ENCODE measurements around the gene TLK2. TPM values are rescaled to one million over a fixed set of nuclear protein-coding genes. Genes with fewer than 3 reads are reported as not detected.
"Not testable (repeated sequence)": the region's sequence is repeated elsewhere in the genome, so short reads cannot be mapped to it uniquely, and the experiment has no call there.

TLK2 gene
- total RNA-seq, 3 donors from 2014 or later (not counting 1 experiment from before 2014, with no cell fraction given) = 63.8 to 77.2 (median 68.2) TPM

DNA sequence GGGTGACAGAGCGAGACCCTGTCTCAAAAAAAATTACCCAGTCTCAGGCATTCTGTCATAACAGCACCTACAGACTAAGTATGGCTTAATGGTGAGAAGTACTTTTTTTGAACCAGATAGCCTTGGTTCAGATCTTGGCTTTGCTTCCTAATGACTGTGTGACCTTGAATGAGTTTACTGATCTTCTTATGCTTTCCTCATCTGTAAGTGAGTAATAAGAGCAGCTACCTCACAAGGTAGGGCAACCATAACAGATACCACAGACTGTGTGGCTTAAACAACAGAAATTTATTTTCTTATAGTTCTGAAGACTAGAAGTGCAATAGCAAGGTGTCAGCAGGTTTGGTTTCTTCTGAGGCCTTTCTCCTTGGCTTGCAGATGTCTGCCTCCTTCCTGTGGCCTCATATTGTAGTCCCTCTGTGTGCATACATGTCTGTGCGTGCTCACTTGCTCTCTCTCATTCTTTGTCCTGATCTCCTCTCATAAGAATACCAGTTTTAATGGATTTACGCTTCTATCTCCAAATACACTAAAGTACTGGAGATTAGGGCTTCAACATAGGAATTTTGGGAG lies 31.7 kb downstream of the TLK2 start:
- H3K27me3 Mint-ChIP-seq (ENCODE audit: low read depth in 2 of 2); H3K27ac ChIP-seq (ENCODE audit: low read length); H3K27me3 ChIP-seq (ENCODE audit: control insufficient read depth, insufficient read depth, low read length); DNase-seq; H3K36me3 Mint-ChIP-seq; H3K4me1 ChIP-seq (ENCODE audit: control insufficient read depth, insufficient read depth, low read length); H3K9me3 ChIP-seq (ENCODE audit: control insufficient read depth, insufficient read depth, low read length); intact Hi-C loops (cut with micrococcal nuclease); H3K36me3 ChIP-seq (ENCODE audit: control insufficient read depth, insufficient read depth, low read length); H3K9me3 Mint-ChIP-seq; H3K4me3 Mint-ChIP-seq; H3K4me3 ChIP-seq (ENCODE audit: low read length): not testable (repeated sequence)
- peaks cover 49% of the 10 kb centered on the region in 2 donors for H3K4me1 Mint-ChIP-seq
- ATAC-seq = peak; percentile 44 to 64 (median 63)
- peak overlapping the region; percentile 71 to 77 for H3K27ac Mint-ChIP-seq
- WGBS (ENCODE audit: insufficient coverage) = 63% methylated on average over 1 of the region's 3 CpGs

DNA sequence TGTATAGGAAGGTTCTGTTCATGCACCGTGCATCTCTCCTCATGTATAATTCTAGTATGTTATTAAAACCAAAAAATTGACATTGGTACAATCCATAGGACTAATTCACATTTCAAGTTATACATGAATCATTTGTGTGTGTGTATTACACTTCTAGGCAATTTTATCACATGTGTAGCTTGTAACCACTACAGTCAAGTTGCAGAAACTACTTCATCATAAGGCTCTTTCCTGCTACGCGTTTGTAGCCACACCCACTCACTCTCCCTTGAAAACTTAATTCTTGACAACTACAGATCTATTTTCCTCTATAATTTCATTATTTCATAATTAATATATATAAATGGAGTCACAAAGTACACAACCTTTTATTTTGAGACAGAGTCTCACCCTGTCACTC lies 32.4 kb downstream of the TLK2 start:
- H3K9me3 Mint-ChIP-seq; H3K36me3 ChIP-seq (ENCODE audit: control insufficient read depth, insufficient read depth, low read length); H3K4me3 ChIP-seq (ENCODE audit: low read length); H3K27me3 ChIP-seq (ENCODE audit: control insufficient read depth, insufficient read depth, low read length); H3K4me1 ChIP-seq (ENCODE audit: control insufficient read depth, insufficient read depth, low read length); H3K27me3 Mint-ChIP-seq (ENCODE audit: low read depth in 2 of 2); intact Hi-C loops (cut with micrococcal nuclease); H3K27ac ChIP-seq (ENCODE audit: low read length); H3K4me3 Mint-ChIP-seq; H3K9me3 ChIP-seq (ENCODE audit: control insufficient read depth, insufficient read depth, low read length); H3K36me3 Mint-ChIP-seq: not testable (repeated sequence)
- H3K4me1 Mint-ChIP-seq = peaks cover 48 to 49% of the 10 kb centered on the region in 2 donors
- DNase-seq (peak in 1 of 2 donors; percentile 13), ATAC-seq (peak; percentile 67 to 75 (median 72))
- 55% methylated on average over 2 of the region's 3 CpGs for WGBS (ENCODE audit: insufficient coverage)
- H3K27ac Mint-ChIP-seq = peak overlapping the region; percentile 71 to 77

DNA sequence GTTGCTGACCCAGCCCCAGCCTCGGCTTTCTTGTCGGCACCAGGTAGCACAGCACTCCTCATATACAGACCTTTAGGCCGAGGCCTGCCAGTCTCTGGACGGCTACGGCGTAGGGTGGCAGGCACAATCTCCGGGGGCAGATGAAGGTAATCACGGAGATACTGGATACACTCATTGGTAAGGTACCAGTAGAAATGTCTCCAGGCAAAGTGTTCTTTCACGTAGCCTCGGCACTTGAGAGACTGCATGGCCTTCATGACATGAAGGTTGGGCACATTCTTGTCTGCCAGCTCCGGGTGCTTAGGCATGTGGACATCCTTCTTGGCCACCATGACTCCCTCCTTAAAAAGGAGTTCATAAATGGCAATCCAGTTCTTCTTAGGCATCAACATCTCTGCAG lies 37.8 kb downstream of the TLK2 start:
- H3K9me3 Mint-ChIP-seq; H3K27ac Mint-ChIP-seq; H3K4me1 ChIP-seq (ENCODE audit: control insufficient read depth, insufficient read depth, low read length); H3K4me3 ChIP-seq (ENCODE audit: low read length); H3K4me3 Mint-ChIP-seq; H3K27ac ChIP-seq (ENCODE audit: low read length); intact Hi-C loops (cut with micrococcal nuclease); H3K27me3 Mint-ChIP-seq (ENCODE audit: low read depth in 2 of 2); DNase-seq; H3K27me3 ChIP-seq (ENCODE audit: control insufficient read depth, insufficient read depth, low read length); H3K36me3 ChIP-seq (ENCODE audit: control insufficient read depth, insufficient read depth, low read length); H3K36me3 Mint-ChIP-seq; ATAC-seq; H3K9me3 ChIP-seq (ENCODE audit: control insufficient read depth, insufficient read depth, low read length): not testable (repeated sequence)
- WGBS (ENCODE audit: insufficient coverage) = 98% methylated on average over 11 of the region's 11 CpGs
- H3K4me1 Mint-ChIP-seq = peaks cover 23 to 34% of the 10 kb centered on the region in 2 donors

DNA sequence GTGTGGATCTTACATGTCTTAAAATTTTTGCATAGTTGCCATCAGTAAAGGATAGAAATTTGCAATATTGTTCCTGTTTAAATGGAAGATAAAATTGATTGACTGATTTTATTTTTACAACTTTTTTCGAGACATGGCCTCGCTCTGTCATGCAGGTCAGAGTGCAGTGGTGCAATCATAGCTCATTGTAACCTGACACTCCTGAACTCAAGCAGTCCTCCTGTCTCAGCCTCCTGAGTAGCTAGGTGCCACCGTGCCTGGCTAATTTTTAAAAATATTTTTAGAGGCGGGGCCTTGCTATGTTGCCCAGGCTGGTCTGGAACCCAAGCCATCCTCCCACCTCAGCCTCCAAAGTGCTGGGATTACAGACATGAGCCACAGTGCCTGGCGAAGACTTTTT lies 42.7 kb downstream of the TLK2 start:
- DNase-seq; H3K4me1 ChIP-seq (ENCODE audit: control insufficient read depth, insufficient read depth, low read length); H3K27me3 ChIP-seq (ENCODE audit: control insufficient read depth, insufficient read depth, low read length); H3K27ac ChIP-seq (ENCODE audit: low read length); H3K27me3 Mint-ChIP-seq (ENCODE audit: low read depth in 2 of 2); H3K9me3 ChIP-seq (ENCODE audit: control insufficient read depth, insufficient read depth, low read length); H3K4me3 Mint-ChIP-seq; intact Hi-C loops (cut with micrococcal nuclease); H3K36me3 Mint-ChIP-seq; H3K4me3 ChIP-seq (ENCODE audit: low read length); H3K27ac Mint-ChIP-seq; H3K4me1 Mint-ChIP-seq; ATAC-seq; H3K9me3 Mint-ChIP-seq: not testable (repeated sequence)
- WGBS (ENCODE audit: insufficient coverage) = 99% methylated on average over 4 of the region's 5 CpGs
- H3K36me3 ChIP-seq (ENCODE audit: control insufficient read depth, insufficient read depth, low read length) = peaks cover 16% of the 10 kb centered on the region

- H3K36me3 Mint-ChIP-seq; H3K27ac ChIP-seq (ENCODE audit: low read length); H3K27me3 ChIP-seq (ENCODE audit: control insufficient read depth, insufficient read depth, low read length); intact Hi-C loops (cut with micrococcal nuclease); H3K27ac Mint-ChIP-seq; DNase-seq; H3K4me1 ChIP-seq (ENCODE audit: control insufficient read depth, insufficient read depth, low read length); H3K9me3 ChIP-seq (ENCODE audit: control insufficient read depth, insufficient read depth, low read length); H3K4me3 Mint-ChIP-seq; H3K27me3 Mint-ChIP-seq (ENCODE audit: low read depth in 2 of 2); H3K4me3 ChIP-seq (ENCODE audit: low read length); ATAC-seq; H3K9me3 Mint-ChIP-seq: not testable (repeated sequence)
- WGBS (ENCODE audit: insufficient coverage) = 100% methylated on average over 1 of the region's 6 CpGs
- peaks cover 19% of the 10 kb centered on the region for H3K36me3 ChIP-seq (ENCODE audit: control insufficient read depth, insufficient read depth, low read length)
- peaks cover 0 to 11% of the 10 kb centered on the region in 2 donors for H3K4me1 Mint-ChIP-seq
Measured at GRCh38 chr17:62524077-62524476, 45.5 kb downstream of the TLK2 start.

GRCh38 chr17:62525317-62525716 lies 46.7 kb downstream of the TLK2 start:
- H3K27me3 Mint-ChIP-seq (ENCODE audit: low read depth in 2 of 2); H3K36me3 Mint-ChIP-seq; H3K4me3 ChIP-seq (ENCODE audit: low read length); H3K27me3 ChIP-seq (ENCODE audit: control insufficient read depth, insufficient read depth, low read length); H3K27ac ChIP-seq (ENCODE audit: low read length); ATAC-seq; intact Hi-C loops (cut with micrococcal nuclease); DNase-seq; H3K27ac Mint-ChIP-seq; H3K4me3 Mint-ChIP-seq; H3K9me3 Mint-ChIP-seq; H3K4me1 ChIP-seq (ENCODE audit: control insufficient read depth, insufficient read depth, low read length); H3K9me3 ChIP-seq (ENCODE audit: control insufficient read depth, insufficient read depth, low read length); H3K4me1 Mint-ChIP-seq: not testable (repeated sequence)
- peaks cover 19% of the 10 kb centered on the region for H3K36me3 ChIP-seq (ENCODE audit: control insufficient read depth, insufficient read depth, low read length)
- 87% methylated on average over 3 of the region's 6 CpGs for WGBS (ENCODE audit: insufficient coverage)

DNA sequence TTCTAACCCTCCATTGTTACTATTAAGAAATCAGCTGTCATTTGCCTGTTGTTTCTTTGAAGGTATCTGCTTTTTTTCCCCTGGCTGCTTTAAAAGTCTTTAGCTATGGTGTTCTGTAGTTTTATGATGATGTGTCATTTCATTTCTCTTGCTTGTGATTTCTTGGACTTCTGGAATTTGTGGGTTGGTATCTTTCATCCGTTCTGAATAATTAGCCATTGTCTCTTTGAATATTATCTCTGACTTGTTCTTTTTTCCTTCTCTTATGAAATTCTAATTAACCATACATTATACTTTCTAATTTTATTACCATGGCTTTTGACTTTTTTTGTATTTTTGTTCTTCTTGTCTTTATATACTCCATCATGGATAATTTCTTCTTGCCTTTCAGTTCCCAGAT lies 52.3 kb downstream of the TLK2 start:
- intact Hi-C loops (cut with micrococcal nuclease); H3K4me1 ChIP-seq (ENCODE audit: control insufficient read depth, insufficient read depth, low read length); H3K9me3 Mint-ChIP-seq; DNase-seq; H3K4me3 Mint-ChIP-seq; H3K36me3 Mint-ChIP-seq; H3K36me3 ChIP-seq (ENCODE audit: control insufficient read depth, insufficient read depth, low read length); H3K4me3 ChIP-seq (ENCODE audit: low read length); H3K27me3 Mint-ChIP-seq (ENCODE audit: low read depth in 2 of 2); ATAC-seq; H3K9me3 ChIP-seq (ENCODE audit: control insufficient read depth, insufficient read depth, low read length); H3K27me3 ChIP-seq (ENCODE audit: control insufficient read depth, insufficient read depth, low read length); H3K27ac ChIP-seq (ENCODE audit: low read length): not testable (repeated sequence)
- H3K27ac Mint-ChIP-seq = peak overlapping the region in 1 of 2 donors; percentile 27
- WGBS (ENCODE audit: insufficient coverage) = no CpG with 5 or more reads among the region's 1 CpG
- peaks cover 23% of the 10 kb centered on the region in 2 donors for H3K4me1 Mint-ChIP-seq

GRCh38 chr17:62536557-62536956 lies 57.9 kb downstream of the TLK2 start:
- 100% methylated on average over 2 of the region's 4 CpGs for WGBS (ENCODE audit: insufficient coverage)
- DNase-seq; H3K36me3 Mint-ChIP-seq; H3K27ac ChIP-seq (ENCODE audit: low read length); H3K27me3 ChIP-seq (ENCODE audit: control insufficient read depth, insufficient read depth, low read length); H3K4me3 ChIP-seq (ENCODE audit: low read length); H3K27ac Mint-ChIP-seq; H3K9me3 Mint-ChIP-seq; intact Hi-C loops (cut with micrococcal nuclease); H3K4me1 ChIP-seq (ENCODE audit: control insufficient read depth, insufficient read depth, low read length); ATAC-seq; H3K4me3 Mint-ChIP-seq; H3K27me3 Mint-ChIP-seq (ENCODE audit: low read depth in 2 of 2); H3K9me3 ChIP-seq (ENCODE audit: control insufficient read depth, insufficient read depth, low read length): not testable (repeated sequence)
- H3K4me1 Mint-ChIP-seq = peaks cover 18 to 23% of the 10 kb centered on the region in 2 donors
- peaks cover 19% of the 10 kb centered on the region for H3K36me3 ChIP-seq (ENCODE audit: control insufficient read depth, insufficient read depth, low read length)

Data from natural killer cell (primary cell).